ENCODE results near the gene UPK3A. TPM values are rescaled to one million over a fixed set of nuclear protein-coding genes. Genes with fewer than 3 reads are reported as not detected.

The UPK3A gene
- polyA plus RNA-seq, 1 donor from 2014 or later, result not detected

- no peak for TF ChIP-seq MXI1 (conservative IDR thresholded peaks at IDR 0.05; ENCODE audit: poor library complexity, severe bottlenecking)
- no peak for TF ChIP-seq SMC3 (conservative IDR thresholded peaks at IDR 0.05; ENCODE audit: poor library complexity)
- no peak for TF ChIP-seq RAD21 (conservative IDR thresholded peaks at IDR 0.05)
- no peak for TF ChIP-seq TAF1 (IDR thresholded peaks at IDR 0.05; ENCODE audit: low read depth)
- no peak for TF ChIP-seq CTCF (IDR thresholded peaks at IDR 0.05; ENCODE audit: poor library complexity, severe bottlenecking)
- no peak for TF ChIP-seq POLR2AphosphoS5 (IDR thresholded peaks at IDR 0.05)
- no peak for TF ChIP-seq EZH2 (IDR thresholded peaks at IDR 0.05; ENCODE audit: borderline replicate concordance, insufficient read depth, low read length, poor library complexity, severe bottlenecking)
- TF ChIP-seq REST (IDR thresholded peaks at IDR 0.05; ENCODE audit: borderline replicate concordance), result no peak
- TF ChIP-seq EP300 (conservative IDR thresholded peaks at IDR 0.05; ENCODE audit: poor library complexity, severe bottlenecking), result no peak
- no peak overlapping the region for H3K27ac ChIP-seq (ENCODE audit: low read length)
- H3K9ac ChIP-seq (ENCODE audit: low read length), result no peak overlapping the region
- H4K20me1 ChIP-seq (ENCODE audit: insufficient read depth), result no peaks in the 10 kb centered on the region
- no peak overlapping the region for H3K4me2 ChIP-seq (ENCODE audit: low read length)
- no peaks in the 10 kb centered on the region for H3K9me3 ChIP-seq (ENCODE audit: low read length)
- no peaks in the 10 kb centered on the region for H3K36me3 ChIP-seq (ENCODE audit: insufficient read depth, low read length)
- H2AFZ ChIP-seq (ENCODE audit: low read depth, low read length), result no peak overlapping the region
- H3K27me3 ChIP-seq (ENCODE audit: insufficient read depth, low read depth, low read length), result no peaks in the 10 kb centered on the region
- no peaks in the 10 kb centered on the region for H3F3A ChIP-seq (ENCODE audit: insufficient read depth, low read length, poor library complexity, severe bottlenecking)
- no peaks in the 10 kb centered on the region for H3K9me2 ChIP-seq (ENCODE audit: insufficient read depth, low read length)
- H3K79me2 ChIP-seq (replicated peaks; ENCODE audit: insufficient read depth, low read length), result no peaks in the 10 kb centered on the region
- no peak overlapping the region for H3K4me3 ChIP-seq (ENCODE audit: low read length)
Observed at GRCh38 chr22:45253039-45253641, 31.6 kb upstream of the UPK3A start.

GRCh38 chr22:45254388-45254787, 30.4 kb upstream of the UPK3A start:
- no peaks in the 10 kb centered on the region for H3K27me3 ChIP-seq (ENCODE audit: insufficient read depth, low read depth, low read length)
- H3K4me2 ChIP-seq (ENCODE audit: low read length), result no peak overlapping the region
- H3F3A ChIP-seq (ENCODE audit: insufficient read depth, low read length, poor library complexity, severe bottlenecking), result no peaks in the 10 kb centered on the region
- H3K9me2 ChIP-seq (ENCODE audit: insufficient read depth, low read length), result no peaks in the 10 kb centered on the region
- no peaks in the 10 kb centered on the region for H3K79me2 ChIP-seq (replicated peaks; ENCODE audit: insufficient read depth, low read length)
- H3K4me3 ChIP-seq (ENCODE audit: low read length), result no peak overlapping the region
- H3K9ac ChIP-seq (ENCODE audit: low read length), result no peak overlapping the region
- no peaks in the 10 kb centered on the region for H4K20me1 ChIP-seq (ENCODE audit: insufficient read depth)
- H3K9me3 ChIP-seq (ENCODE audit: low read length), result no peaks in the 10 kb centered on the region
- TF ChIP-seq MXI1 (conservative IDR thresholded peaks at IDR 0.05; ENCODE audit: poor library complexity, severe bottlenecking) (no peak), TAF1 (IDR thresholded peaks at IDR 0.05; ENCODE audit: low read depth) (no peak), RAD21 (conservative IDR thresholded peaks at IDR 0.05) (no peak), CTCF (IDR thresholded peaks at IDR 0.05; ENCODE audit: poor library complexity, severe bottlenecking) (no peak), EP300 (conservative IDR thresholded peaks at IDR 0.05; ENCODE audit: poor library complexity, severe bottlenecking) (no peak), POLR2AphosphoS5 (IDR thresholded peaks at IDR 0.05) (no peak), EZH2 (IDR thresholded peaks at IDR 0.05; ENCODE audit: borderline replicate concordance, insufficient read depth, low read length, poor library complexity, severe bottlenecking) (no peak), REST (IDR thresholded peaks at IDR 0.05; ENCODE audit: borderline replicate concordance) (no peak), SMC3 (conservative IDR thresholded peaks at IDR 0.05; ENCODE audit: poor library complexity) (no peak)
- no peak overlapping the region for H2AFZ ChIP-seq (ENCODE audit: low read depth, low read length)
- no peak overlapping the region for H3K27ac ChIP-seq (ENCODE audit: low read length)
- H3K36me3 ChIP-seq (ENCODE audit: insufficient read depth, low read length), result no peaks in the 10 kb centered on the region

Measured in neural cell (in vitro differentiated cells).